Mesothelial cell of epicardium (in vitro differentiated cells): ENCODE measurements around the gene EIF2S2. TPM values are rescaled to one million over a fixed set of nuclear protein-coding genes. Genes with fewer than 3 reads are reported as not detected.

Experiments
- DNase-seq, 2 experiments: peaks; one replicate each; pipeline ENCODE4 v3.0.0; 2021; ENCODE audit warnings: low spot score in 2 of 2; ENCODE audit not compliant: unreplicated experiment in 2 of 2
- H3K27ac Mint-ChIP-seq: 2 replicates; pipeline ENCODE4 v1.8.0; 2021; ENCODE audit warnings: mixed read lengths
- H3K27me3 Mint-ChIP-seq: 2 replicates; pipeline ENCODE4 v1.8.0; 2021; ENCODE audit warnings: low read depth, mixed read lengths
- H3K36me3 Mint-ChIP-seq: 2 replicates; pipeline ENCODE4 v1.8.0; 2021; ENCODE audit warnings: mixed read lengths
- H3K4me1 Mint-ChIP-seq: 2 replicates; pipeline ENCODE4 v1.8.0; 2021; ENCODE audit warnings: mixed read lengths
- H3K4me3 Mint-ChIP-seq: 2 replicates; pipeline ENCODE4 v1.8.0; 2021; ENCODE audit warnings: mild to moderate bottlenecking, moderate library complexity, mixed read lengths
- H3K9me3 Mint-ChIP-seq: 2 replicates; pipeline ENCODE4 v1.8.0; 2021; ENCODE audit warnings: mixed read lengths
- CTCF ChIP-seq: fragments of 200-600 bp; sonication (generic); IDR thresholded peaks from one replicate; pipeline ENCODE4 v1.5.0; 2021; ENCODE audit warnings: antibody characterized with exemption; ENCODE audit not compliant: unreplicated experiment
- total RNA-seq: library from RNA; stranded (reverse); gene quantifications from 3 replicates; pipeline ENCODE4 v1.2.1, GENCODE V29; 2021

Gene EIF2S2
- total RNA-seq, 1 donor from 2014 or later, result 45.5 TPM

- DNase-seq, result no peak
- H3K4me3 Mint-ChIP-seq, result no peak overlapping the region
- no peaks in the 10 kb centered on the region for H3K9me3 Mint-ChIP-seq
- no peaks in the 10 kb centered on the region for H3K27me3 Mint-ChIP-seq
- peaks cover 18% of the 10 kb centered on the region for H3K4me1 Mint-ChIP-seq
- no peak for TF ChIP-seq CTCF
- peaks cover 3% of the 10 kb centered on the region for H3K36me3 Mint-ChIP-seq
- peak overlapping the region; percentile 15 for H3K27ac Mint-ChIP-seq
These were observed 49.2 kb downstream of the EIF2S2 start for GRCh38 chr20:34062570-34063482.

GRCh38 chr20:34061695-34062094 lies 50.3 kb downstream of the EIF2S2 start:
- Mint-ChIP-seq H3K27me3 (no peaks in the 10 kb centered on the region), H3K4me3 (no peak overlapping the region), H3K4me1 (peaks cover 18% of the 10 kb centered on the region), H3K36me3 (peaks cover 3% of the 10 kb centered on the region), H3K9me3 (no peaks in the 10 kb centered on the region), H3K27ac (no peak overlapping the region)
- no peak for TF ChIP-seq CTCF
- DNase-seq, result no peak

GRCh38 chr20:34060970-34061369 lies 51.1 kb downstream of the EIF2S2 start:
- TF ChIP-seq CTCF, result no peak
- no peak for DNase-seq
- H3K27me3 Mint-ChIP-seq, result no peaks in the 10 kb centered on the region
- peaks cover 3% of the 10 kb centered on the region for H3K36me3 Mint-ChIP-seq
- peaks cover 18% of the 10 kb centered on the region for H3K4me1 Mint-ChIP-seq
- H3K27ac Mint-ChIP-seq, result peak overlapping the region; percentile 28
- H3K4me3 Mint-ChIP-seq, result no peak overlapping the region
- H3K9me3 Mint-ChIP-seq, result no peaks in the 10 kb centered on the region

GRCh38 chr20:34058831-34059230 lies 53.2 kb downstream of the EIF2S2 start:
- peaks cover 19% of the 10 kb centered on the region for H3K4me1 Mint-ChIP-seq
- no peaks in the 10 kb centered on the region for H3K9me3 Mint-ChIP-seq
- no peak overlapping the region for H3K27ac Mint-ChIP-seq
- no peaks in the 10 kb centered on the region for H3K27me3 Mint-ChIP-seq
- no peak for TF ChIP-seq CTCF
- H3K4me3 Mint-ChIP-seq, result no peak overlapping the region
- H3K36me3 Mint-ChIP-seq, result no peaks in the 10 kb centered on the region
- DNase-seq, result no peak

- Mint-ChIP-seq H3K36me3 (peaks cover 3% of the 10 kb centered on the region), H3K27ac (no peak overlapping the region), H3K4me3 (no peak overlapping the region), H3K27me3 (no peaks in the 10 kb centered on the region), H3K9me3 (no peaks in the 10 kb centered on the region), H3K4me1 (peaks cover 8% of the 10 kb centered on the region)
- TF ChIP-seq CTCF, result no peak
- no peak for DNase-seq
These were observed 56.8 kb downstream of the EIF2S2 start for GRCh38 chr20:34055290-34055689.
